MCF 10A (cell line): ENCODE results near the gene ZNF611. TPM values are rescaled to one million over a fixed set of nuclear protein-coding genes. Genes with fewer than 3 reads are reported as not detected.
"Not testable (repeated sequence)": the region's sequence is repeated elsewhere in the genome, so short reads cannot be mapped to it uniquely, and the experiment has no call there.

Source experiments
- BruUV-seq: library from RNA; stranded (reverse); fragments of 400-500 nt; replicated peaks from 2 replicates; lab custom pipeline; 2021; lab: Mats Ljungman, UMichigan
- CTCF ChIA-PET: fragments of 300-600 bp; sonication (Branson Sonifier 250); formaldehyde crosslinking; extraction: SDS; loops from one replicate; lab custom pipeline; 2021; ENCODE audit warnings: antibody characterized with exemption, inconsistent platforms; lab: Yijun Ruan, JAX
- POLR2A ChIA-PET: fragments of 300-600, 350-650 bp; sonication (Branson Sonifier 250); formaldehyde crosslinking; extraction: SDS; loops from one replicate; lab custom pipeline; 2020; ENCODE audit warnings: antibody characterized with exemption, inconsistent platforms; lab: Yijun Ruan, JAX
- DNase-seq: peaks from one replicate; pipeline ENCODE4 v3.0.0-alpha.2; 2018; ENCODE audit not compliant: unreplicated experiment
- H3K27ac Mint-ChIP-seq: one replicate; pipeline ENCODE4 v1.8.0; 2022; ENCODE audit warnings: mild to moderate bottlenecking, low read depth, mixed read lengths; ENCODE audit not compliant: unreplicated experiment
- H3K27me3 Mint-ChIP-seq: one replicate; pipeline ENCODE4 v1.8.0; 2022; ENCODE audit warnings: mixed read lengths; ENCODE audit not compliant: insufficient read depth, unreplicated experiment
- H3K36me3 Mint-ChIP-seq: one replicate; pipeline ENCODE4 v1.8.0; 2022; ENCODE audit warnings: mild to moderate bottlenecking, moderate library complexity, mixed read lengths; ENCODE audit not compliant: insufficient read depth, unreplicated experiment
- H3K4me1 Mint-ChIP-seq: one replicate; pipeline ENCODE4 v1.8.0; 2022; ENCODE audit warnings: mixed read lengths; ENCODE audit not compliant: insufficient read depth, unreplicated experiment
- H3K4me3 Mint-ChIP-seq: one replicate; pipeline ENCODE4 v1.8.0; 2022; ENCODE audit warnings: mild to moderate bottlenecking, moderate library complexity, mixed read lengths; ENCODE audit not compliant: unreplicated experiment
- H3K9me3 Mint-ChIP-seq: one replicate; pipeline ENCODE4 v1.8.0; 2022; ENCODE audit warnings: mixed read lengths; ENCODE audit not compliant: unreplicated experiment
- CTCF ChIP-seq: fragments of 200-600 bp; IDR thresholded peaks from one replicate; pipeline ENCODE4 v1.8.0; 2022; ENCODE audit warnings: antibody characterized with exemption, mild to moderate bottlenecking; ENCODE audit not compliant: unreplicated experiment
- intact Hi-C: fragments of 100-400 bp; cut with micrococcal nuclease; formaldehyde crosslinking; loops from 2 replicates; pipeline ENCODE4 v1.14.1; 2022
- total RNA-seq: library from RNA; stranded (reverse); gene quantifications from 2 replicates; pipeline ENCODE4 v1.2.3, GENCODE V29; 2022

ZNF611 gene
- total RNA-seq, 1 experiment from 2014 or later, result 12.6 TPM

- Mint-ChIP-seq H3K27ac (no peak overlapping the region), H3K4me1 (peaks cover 22% of the 10 kb centered on the region), H3K4me3 (no peak overlapping the region), H3K9me3 (no peaks in the 10 kb centered on the region), H3K36me3 (peaks cover 27% of the 10 kb centered on the region), H3K27me3 (no peaks in the 10 kb centered on the region)
- CTCF ChIA-PET, result no interaction called here
- DNase-seq, result no peak
- TF ChIP-seq CTCF, result no peak
- POLR2A ChIA-PET, result no interaction called here
- BruUV-seq, result no TSS peak
- intact Hi-C loops, result no loop called here
Measured at GRCh38 chr19:52724701-52725514, 9.9 kb downstream of the ZNF611 start.

GRCh38 chr19:52723907-52724598, 10.8 kb downstream of the ZNF611 start:
- CTCF ChIA-PET, BruUV-seq, DNase-seq, H3K4me3 Mint-ChIP-seq, intact Hi-C loops, H3K27me3 Mint-ChIP-seq, H3K9me3 Mint-ChIP-seq, H3K27ac Mint-ChIP-seq: not testable (repeated sequence)
- H3K4me1 Mint-ChIP-seq, result peaks cover 22% of the 10 kb centered on the region
- H3K36me3 Mint-ChIP-seq, result peaks cover 30% of the 10 kb centered on the region
- POLR2A ChIA-PET, result interaction anchor here (2.3 kb wide), 1 partner anchor 9 kb away, joined by 9 read pairs; no protein-coding TSS in a partner anchor

GRCh38 chr19:52722062-52723003, 12.5 kb downstream of the ZNF611 start:
- no peak for TF ChIP-seq CTCF
- Mint-ChIP-seq H3K36me3 (peaks cover 20% of the 10 kb centered on the region), H3K27me3 (no peaks in the 10 kb centered on the region), H3K4me1 (peaks cover 22% of the 10 kb centered on the region), H3K27ac (no peak overlapping the region), H3K9me3 (no peaks in the 10 kb centered on the region), H3K4me3 (no peak overlapping the region)
- ChIA-PET CTCF (interaction anchor here (0.6 to 0.9 kb wide), 3 partner anchors 59 to 500 kb away, joined by 3 to 4 read pairs (median 4); no protein-coding TSS in a partner anchor), POLR2A (interaction anchor here (0.7 to 2.3 kb wide), 4 partner anchors 11 to 156 kb away, joined by 3 to 9 read pairs (median 3); no protein-coding TSS in a partner anchor)
- DNase-seq, result peak; percentile 98
- BruUV-seq, result no TSS peak
- intact Hi-C loops, result no loop called here

- H3K27me3 Mint-ChIP-seq, H3K4me3 Mint-ChIP-seq, DNase-seq, CTCF ChIA-PET, POLR2A ChIA-PET, intact Hi-C loops, H3K27ac Mint-ChIP-seq, H3K9me3 Mint-ChIP-seq, BruUV-seq: not testable (repeated sequence)
- Mint-ChIP-seq H3K36me3 (peaks cover 13% of the 10 kb centered on the region), H3K4me1 (peaks cover 27% of the 10 kb centered on the region)
Measured at GRCh38 chr19:52720541-52720940, 14.3 kb downstream of the ZNF611 start.
